Astrocyte (in vitro differentiated cells and primary cell): Measurements from ENCODE around the gene TPX2.

ENCODE experiments used
- CTCF ChIP-seq: IDR thresholded peaks from 2 replicates; pipeline ENCODE4 v1.5.1; 2011; ENCODE audit warnings: low read depth, mild to moderate bottlenecking, inconsistent platforms, low read length, moderate library complexity; ENCODE audit not compliant: insufficient read depth
- EZH2 ChIP-seq: IDR thresholded peaks from 2 replicates; pipeline ENCODE4 v1.6.1; 2012; ENCODE audit warnings: mild to moderate bottlenecking, low read length, inconsistent platforms; ENCODE audit not compliant: insufficient read depth

GRCh38 chr20:31698243-31698802, 40.8 kb upstream of the TPX2 start:
- TF ChIP-seq CTCF (no peak), EZH2 (no peak)
